ENCODE measurements around the gene EMX2.

EMX2 gene

GRCh38 chr10:117552701-117553141 is 10.2 kb downstream of the EMX2 start:
- no peak overlapping the region for H3K4me3 ChIP-seq (ENCODE audit: control insufficient read depth, low read depth, low read length)
- no peak for DNase-seq (ENCODE audit: low read depth)
- TF ChIP-seq, protein P1, sequence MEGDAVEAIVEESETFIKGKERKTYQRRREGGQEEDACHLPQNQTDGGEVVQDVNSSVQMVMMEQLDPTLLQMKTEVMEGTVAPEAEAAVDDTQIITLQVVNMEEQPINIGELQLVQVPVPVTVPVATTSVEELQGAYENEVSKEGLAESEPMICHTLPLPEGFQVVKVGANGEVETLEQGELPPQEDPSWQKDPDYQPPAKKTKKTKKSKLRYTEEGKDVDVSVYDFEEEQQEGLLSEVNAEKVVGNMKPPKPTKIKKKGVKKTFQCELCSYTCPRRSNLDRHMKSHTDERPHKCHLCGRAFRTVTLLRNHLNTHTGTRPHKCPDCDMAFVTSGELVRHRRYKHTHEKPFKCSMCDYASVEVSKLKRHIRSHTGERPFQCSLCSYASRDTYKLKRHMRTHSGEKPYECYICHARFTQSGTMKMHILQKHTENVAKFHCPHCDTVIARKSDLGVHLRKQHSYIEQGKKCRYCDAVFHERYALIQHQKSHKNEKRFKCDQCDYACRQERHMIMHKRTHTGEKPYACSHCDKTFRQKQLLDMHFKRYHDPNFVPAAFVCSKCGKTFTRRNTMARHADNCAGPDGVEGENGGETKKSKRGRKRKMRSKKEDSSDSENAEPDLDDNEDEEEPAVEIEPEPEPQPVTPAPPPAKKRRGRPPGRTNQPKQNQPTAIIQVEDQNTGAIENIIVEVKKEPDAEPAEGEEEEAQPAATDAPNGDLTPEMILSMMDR (conservative IDR thresholded peaks at IDR 0.05; ENCODE audit: control insufficient read depth, insufficient read depth, low read depth, low read length) = no peak

DNA sequence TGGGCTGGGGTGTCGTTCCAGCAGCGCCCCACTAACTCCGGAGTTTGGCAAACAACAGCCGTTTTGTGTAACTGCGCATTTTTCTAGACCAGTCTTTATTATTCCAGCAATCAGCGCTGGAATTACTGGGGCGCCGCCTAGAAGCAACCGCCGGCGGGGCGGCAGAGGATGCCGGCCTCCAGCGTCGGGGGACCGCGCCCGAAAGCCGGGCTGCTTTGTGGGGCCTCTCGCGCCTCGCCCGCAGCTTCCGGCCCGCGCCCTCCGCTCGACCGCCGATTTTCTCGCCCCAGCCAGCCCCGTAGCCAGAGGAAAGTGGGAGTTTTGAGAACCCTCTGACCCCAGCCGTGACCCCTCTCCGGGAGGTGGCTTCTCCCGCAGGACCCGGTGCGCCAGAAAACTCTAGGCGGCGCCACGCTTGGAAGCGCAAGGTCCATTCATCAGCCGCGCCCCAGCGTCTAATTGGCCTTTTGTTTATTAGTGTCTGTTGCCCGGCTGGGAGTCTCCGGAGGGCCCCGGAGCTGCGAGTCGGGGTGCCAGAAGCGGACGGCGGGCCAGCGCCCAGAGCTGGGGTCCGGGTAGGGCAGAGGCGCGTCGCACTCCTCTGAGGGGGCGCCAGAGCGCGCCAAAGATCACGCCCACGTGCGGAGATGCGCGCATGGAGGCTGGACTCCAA is 10.7 kb downstream of the EMX2 start:
- TF ChIP-seq, protein P1 (conservative IDR thresholded peaks at IDR 0.05; ENCODE audit: control insufficient read depth, insufficient read depth, low read depth, low read length) = no peak
- H3K4me3 ChIP-seq (ENCODE audit: control insufficient read depth, low read depth, low read length) = no peak overlapping the region
- no peak for DNase-seq (ENCODE audit: low read depth)

- no peak for DNase-seq (ENCODE audit: low read depth)
- TF ChIP-seq, protein P1 (conservative IDR thresholded peaks at IDR 0.05; ENCODE audit: control insufficient read depth, insufficient read depth, low read depth, low read length) = no peak
- H3K4me3 ChIP-seq (ENCODE audit: control insufficient read depth, low read depth, low read length) = no peak overlapping the region
Observed at GRCh38 chr10:117553815-117554172, 11.2 kb downstream of the EMX2 start.

- TF ChIP-seq, protein P1 (conservative IDR thresholded peaks at IDR 0.05; ENCODE audit: control insufficient read depth, insufficient read depth, low read depth, low read length) = no peak
- H3K4me3 ChIP-seq (ENCODE audit: control insufficient read depth, low read depth, low read length) = no peak overlapping the region
- no peak for DNase-seq (ENCODE audit: low read depth)
Observed at GRCh38 chr10:117554241-117554814, 11.8 kb downstream of the EMX2 start.

DNA sequence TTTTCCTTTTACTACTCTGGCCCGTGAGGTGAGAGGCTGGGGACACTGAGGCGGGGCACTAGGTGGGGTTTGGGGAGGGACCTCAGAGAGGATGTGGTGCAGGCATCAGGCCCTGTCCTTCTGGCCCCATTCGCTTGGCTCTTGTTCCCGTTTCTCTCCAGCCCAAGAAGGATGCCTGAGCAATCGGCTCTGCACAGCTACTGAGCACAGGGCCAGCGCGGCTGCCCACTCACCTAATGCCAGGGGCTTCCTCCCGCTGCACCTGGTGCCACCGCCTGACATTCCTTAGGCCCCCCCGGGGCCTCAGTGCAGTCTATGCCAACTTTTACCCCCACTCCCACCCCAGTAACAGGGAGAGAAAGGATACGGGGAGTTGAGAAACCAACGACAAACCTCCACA is 12.5 kb downstream of the EMX2 start:
- TF ChIP-seq, protein P1 (conservative IDR thresholded peaks at IDR 0.05; ENCODE audit: control insufficient read depth, insufficient read depth, low read depth, low read length) = no peak
- DNase-seq (ENCODE audit: low read depth) = no peak
- no peak overlapping the region for H3K4me3 ChIP-seq (ENCODE audit: control insufficient read depth, low read depth, low read length)

- H3K4me3 ChIP-seq (ENCODE audit: control insufficient read depth, low read depth, low read length) = no peak overlapping the region
- no peak for DNase-seq (ENCODE audit: low read depth)
- TF ChIP-seq, protein P1 (conservative IDR thresholded peaks at IDR 0.05; ENCODE audit: control insufficient read depth, insufficient read depth, low read depth, low read length) = no peak
Observed at GRCh38 chr10:117555863-117556262, 13.3 kb downstream of the EMX2 start.

Measured in fibroblast of mammary gland (primary cell).